Measurements from ENCODE around the gene FOLR2. TPM values are rescaled to one million over a fixed set of nuclear protein-coding genes. Genes with fewer than 3 reads are reported as not detected.

FOLR2 gene
- total and polyA plus RNA-seq, 2 experiments from 2014 or later, result not detected

DNA sequence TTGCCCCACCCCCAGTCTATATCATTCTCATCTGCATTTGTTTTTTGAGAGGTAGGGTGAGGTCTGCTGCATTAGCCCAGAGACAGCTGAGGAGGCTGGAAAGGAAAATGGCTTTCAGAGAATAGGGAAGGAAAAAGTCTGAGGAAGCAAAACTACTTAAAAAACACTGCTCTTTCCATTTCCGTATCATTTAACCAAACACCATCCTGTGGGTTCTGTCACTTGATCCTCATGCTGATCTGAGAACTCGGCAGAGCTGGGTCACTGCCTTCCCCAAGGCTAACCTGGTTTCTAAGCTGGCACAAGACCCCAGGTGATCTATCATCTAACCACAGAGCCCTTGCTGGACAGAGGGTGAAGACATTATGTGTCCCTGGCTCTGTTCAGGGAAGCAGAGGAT lies 1.2 kb downstream of the FOLR2 start:
- H3K27me3 Mint-ChIP-seq (ENCODE audit: insufficient read depth, low read depth, poor library complexity), result peaks cover 14% of the 10 kb centered on the region
- H3K9me3 Mint-ChIP-seq, result no peaks in the 10 kb centered on the region
- 0 out of 2 replicates have a peak, but pooled peaks cover 6% of the 10 kb centered on the region for H3K27me3 ChIP-seq (ENCODE audit: insufficient read depth)
- TF ChIP-seq CREB1 (CRISPR knock-in tag; IDR thresholded peaks at IDR 0.05; ENCODE audit: low read depth) (no peak), NANOG (IDR thresholded peaks at IDR 0.05; ENCODE audit: borderline replicate concordance) (no peak)
- no peaks in the 10 kb centered on the region; the same call in 2 of the 3 replicates for H3K36me3 Mint-ChIP-seq (ENCODE audit: low read depth)
- no peak overlapping the region for H3K27ac Mint-ChIP-seq
- no peak overlapping the region for H2AFZ ChIP-seq
- H3K79me2 ChIP-seq (replicated peaks; ENCODE audit: insufficient read depth), result no peaks in the 10 kb centered on the region
- no peaks in the 10 kb centered on the region for H3K9me2 ChIP-seq (ENCODE audit: insufficient read depth)
- peaks cover 11% of the 10 kb centered on the region; the same call in 1 of the 2 replicates for H3K4me1 ChIP-seq (ENCODE audit: insufficient read depth)
- H3K4me3 ChIP-seq, result no peak overlapping the region
- ATAC-seq (no peak), DNase-seq (ENCODE audit: low spot score) (no peak)
- no peaks in the 10 kb centered on the region for H3K36me3 ChIP-seq (ENCODE audit: insufficient read depth)
- H3K4me1 Mint-ChIP-seq, result peaks cover 8% of the 10 kb centered on the region
- no peak overlapping the region for H3K4me2 ChIP-seq
- no peaks in the 10 kb centered on the region for H4K20me1 ChIP-seq (replicated peaks; ENCODE audit: insufficient read depth)
- no peak overlapping the region for H3K4me3 Mint-ChIP-seq
- no peak overlapping the region for H3K27ac ChIP-seq (ENCODE audit: low read depth)
- H3F3A ChIP-seq (replicated peaks; ENCODE audit: low read depth), result peaks cover 2% of the 10 kb centered on the region; the same call in 1 of the 2 replicates

DNA sequence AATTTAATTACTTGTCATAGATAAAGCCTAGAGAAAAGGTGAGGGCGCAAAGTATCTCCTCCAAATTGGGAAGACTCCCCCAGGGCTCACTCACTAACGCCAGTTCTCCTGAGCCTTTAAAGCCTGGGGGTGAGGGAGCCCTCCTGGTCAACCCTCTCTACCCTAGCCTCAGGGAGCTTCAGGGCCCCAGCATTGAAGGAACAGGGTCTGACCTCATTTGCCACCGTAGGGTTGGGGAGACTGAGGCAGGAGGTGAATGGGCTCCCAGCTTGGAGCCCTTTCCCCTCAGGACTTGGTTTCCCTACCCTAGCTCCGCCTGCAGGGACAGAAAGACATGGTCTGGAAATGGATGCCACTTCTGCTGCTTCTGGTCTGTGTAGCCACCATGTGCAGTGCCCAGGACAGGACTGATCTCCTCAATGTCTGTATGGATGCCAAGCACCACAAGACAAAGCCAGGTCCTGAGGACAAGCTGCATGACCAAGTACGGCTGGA lies 1.7 kb downstream of the FOLR2 start:
- no peaks in the 10 kb centered on the region for H4K20me1 ChIP-seq (replicated peaks; ENCODE audit: insufficient read depth)
- H3K27me3 Mint-ChIP-seq (ENCODE audit: insufficient read depth, low read depth, poor library complexity), result peaks cover 14% of the 10 kb centered on the region
- TF ChIP-seq, protein P1, sequence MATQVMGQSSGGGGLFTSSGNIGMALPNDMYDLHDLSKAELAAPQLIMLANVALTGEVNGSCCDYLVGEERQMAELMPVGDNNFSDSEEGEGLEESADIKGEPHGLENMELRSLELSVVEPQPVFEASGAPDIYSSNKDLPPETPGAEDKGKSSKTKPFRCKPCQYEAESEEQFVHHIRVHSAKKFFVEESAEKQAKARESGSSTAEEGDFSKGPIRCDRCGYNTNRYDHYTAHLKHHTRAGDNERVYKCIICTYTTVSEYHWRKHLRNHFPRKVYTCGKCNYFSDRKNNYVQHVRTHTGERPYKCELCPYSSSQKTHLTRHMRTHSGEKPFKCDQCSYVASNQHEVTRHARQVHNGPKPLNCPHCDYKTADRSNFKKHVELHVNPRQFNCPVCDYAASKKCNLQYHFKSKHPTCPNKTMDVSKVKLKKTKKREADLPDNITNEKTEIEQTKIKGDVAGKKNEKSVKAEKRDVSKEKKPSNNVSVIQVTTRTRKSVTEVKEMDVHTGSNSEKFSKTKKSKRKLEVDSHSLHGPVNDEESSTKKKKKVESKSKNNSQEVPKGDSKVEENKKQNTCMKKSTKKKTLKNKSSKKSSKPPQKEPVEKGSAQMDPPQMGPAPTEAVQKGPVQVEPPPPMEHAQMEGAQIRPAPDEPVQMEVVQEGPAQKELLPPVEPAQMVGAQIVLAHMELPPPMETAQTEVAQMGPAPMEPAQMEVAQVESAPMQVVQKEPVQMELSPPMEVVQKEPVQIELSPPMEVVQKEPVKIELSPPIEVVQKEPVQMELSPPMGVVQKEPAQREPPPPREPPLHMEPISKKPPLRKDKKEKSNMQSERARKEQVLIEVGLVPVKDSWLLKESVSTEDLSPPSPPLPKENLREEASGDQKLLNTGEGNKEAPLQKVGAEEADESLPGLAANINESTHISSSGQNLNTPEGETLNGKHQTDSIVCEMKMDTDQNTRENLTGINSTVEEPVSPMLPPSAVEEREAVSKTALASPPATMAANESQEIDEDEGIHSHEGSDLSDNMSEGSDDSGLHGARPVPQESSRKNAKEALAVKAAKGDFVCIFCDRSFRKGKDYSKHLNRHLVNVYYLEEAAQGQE (IDR thresholded peaks at IDR 0.05; ENCODE audit: unreplicated experiment), result no peak
- TF ChIP-seq, protein P2, sequence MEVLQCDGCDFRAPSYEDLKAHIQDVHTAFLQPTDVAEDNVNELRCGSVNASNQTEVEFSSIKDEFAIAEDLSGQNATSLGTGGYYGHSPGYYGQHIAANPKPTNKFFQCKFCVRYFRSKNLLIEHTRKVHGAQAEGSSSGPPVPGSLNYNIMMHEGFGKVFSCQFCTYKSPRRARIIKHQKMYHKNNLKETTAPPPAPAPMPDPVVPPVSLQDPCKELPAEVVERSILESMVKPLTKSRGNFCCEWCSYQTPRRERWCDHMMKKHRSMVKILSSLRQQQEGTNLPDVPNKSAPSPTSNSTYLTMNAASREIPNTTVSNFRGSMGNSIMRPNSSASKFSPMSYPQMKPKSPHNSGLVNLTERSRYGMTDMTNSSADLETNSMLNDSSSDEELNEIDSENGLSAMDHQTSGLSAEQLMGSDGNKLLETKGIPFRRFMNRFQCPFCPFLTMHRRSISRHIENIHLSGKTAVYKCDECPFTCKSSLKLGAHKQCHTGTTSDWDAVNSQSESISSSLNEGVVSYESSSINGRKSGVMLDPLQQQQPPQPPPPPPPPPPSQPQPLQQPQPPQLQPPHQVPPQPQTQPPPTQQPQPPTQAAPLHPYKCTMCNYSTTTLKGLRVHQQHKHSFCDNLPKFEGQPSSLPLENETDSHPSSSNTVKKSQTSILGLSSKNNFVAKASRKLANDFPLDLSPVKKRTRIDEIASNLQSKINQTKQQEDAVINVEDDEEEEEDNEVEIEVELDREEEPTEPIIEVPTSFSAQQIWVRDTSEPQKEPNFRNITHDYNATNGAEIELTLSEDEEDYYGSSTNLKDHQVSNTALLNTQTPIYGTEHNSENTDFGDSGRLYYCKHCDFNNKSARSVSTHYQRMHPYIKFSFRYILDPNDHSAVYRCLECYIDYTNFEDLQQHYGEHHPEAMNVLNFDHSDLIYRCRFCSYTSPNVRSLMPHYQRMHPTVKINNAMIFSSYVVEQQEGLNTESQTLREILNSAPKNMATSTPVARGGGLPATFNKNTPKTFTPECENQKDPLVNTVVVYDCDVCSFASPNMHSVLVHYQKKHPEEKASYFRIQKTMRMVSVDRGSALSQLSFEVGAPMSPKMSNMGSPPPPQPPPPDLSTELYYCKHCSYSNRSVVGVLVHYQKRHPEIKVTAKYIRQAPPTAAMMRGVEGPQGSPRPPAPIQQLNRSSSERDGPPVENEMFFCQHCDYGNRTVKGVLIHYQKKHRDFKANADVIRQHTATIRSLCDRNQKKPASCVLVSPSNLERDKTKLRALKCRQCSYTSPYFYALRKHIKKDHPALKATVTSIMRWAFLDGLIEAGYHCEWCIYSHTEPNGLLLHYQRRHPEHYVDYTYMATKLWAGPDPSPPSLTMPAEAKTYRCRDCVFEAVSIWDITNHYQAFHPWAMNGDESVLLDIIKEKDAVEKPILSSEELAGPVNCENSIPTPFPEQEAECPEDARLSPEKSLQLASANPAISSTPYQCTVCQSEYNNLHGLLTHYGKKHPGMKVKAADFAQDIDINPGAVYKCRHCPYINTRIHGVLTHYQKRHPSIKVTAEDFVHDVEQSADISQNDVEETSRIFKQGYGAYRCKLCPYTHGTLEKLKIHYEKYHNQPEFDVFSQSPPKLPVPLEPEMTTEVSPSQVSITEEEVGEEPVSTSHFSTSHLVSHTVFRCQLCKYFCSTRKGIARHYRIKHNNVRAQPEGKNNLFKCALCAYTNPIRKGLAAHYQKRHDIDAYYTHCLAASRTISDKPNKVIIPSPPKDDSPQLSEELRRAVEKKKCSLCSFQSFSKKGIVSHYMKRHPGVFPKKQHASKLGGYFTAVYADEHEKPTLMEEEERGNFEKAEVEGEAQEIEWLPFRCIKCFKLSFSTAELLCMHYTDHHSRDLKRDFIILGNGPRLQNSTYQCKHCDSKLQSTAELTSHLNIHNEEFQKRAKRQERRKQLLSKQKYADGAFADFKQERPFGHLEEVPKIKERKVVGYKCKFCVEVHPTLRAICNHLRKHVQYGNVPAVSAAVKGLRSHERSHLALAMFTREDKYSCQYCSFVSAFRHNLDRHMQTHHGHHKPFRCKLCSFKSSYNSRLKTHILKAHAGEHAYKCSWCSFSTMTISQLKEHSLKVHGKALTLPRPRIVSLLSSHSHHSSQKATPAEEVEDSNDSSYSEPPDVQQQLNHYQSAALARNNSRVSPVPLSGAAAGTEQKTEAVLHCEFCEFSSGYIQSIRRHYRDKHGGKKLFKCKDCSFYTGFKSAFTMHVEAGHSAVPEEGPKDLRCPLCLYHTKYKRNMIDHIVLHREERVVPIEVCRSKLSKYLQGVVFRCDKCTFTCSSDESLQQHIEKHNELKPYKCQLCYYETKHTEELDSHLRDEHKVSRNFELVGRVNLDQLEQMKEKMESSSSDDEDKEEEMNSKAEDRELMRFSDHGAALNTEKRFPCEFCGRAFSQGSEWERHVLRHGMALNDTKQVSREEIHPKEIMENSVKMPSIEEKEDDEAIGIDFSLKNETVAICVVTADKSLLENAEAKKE (CRISPR knock-in tag; IDR thresholded peaks at IDR 0.05), result no peak
- TF ChIP-seq JUNB (IDR thresholded peaks at IDR 0.05; ENCODE audit: unreplicated experiment) (no peak), EZH2phosphoT487 (IDR thresholded peaks at IDR 0.05; ENCODE audit: unreplicated experiment) (no peak), ZNF331 (CRISPR knock-in tag; IDR thresholded peaks at IDR 0.05; ENCODE audit: low read depth) (no peak)
- TF ChIP-seq, protein P3, sequence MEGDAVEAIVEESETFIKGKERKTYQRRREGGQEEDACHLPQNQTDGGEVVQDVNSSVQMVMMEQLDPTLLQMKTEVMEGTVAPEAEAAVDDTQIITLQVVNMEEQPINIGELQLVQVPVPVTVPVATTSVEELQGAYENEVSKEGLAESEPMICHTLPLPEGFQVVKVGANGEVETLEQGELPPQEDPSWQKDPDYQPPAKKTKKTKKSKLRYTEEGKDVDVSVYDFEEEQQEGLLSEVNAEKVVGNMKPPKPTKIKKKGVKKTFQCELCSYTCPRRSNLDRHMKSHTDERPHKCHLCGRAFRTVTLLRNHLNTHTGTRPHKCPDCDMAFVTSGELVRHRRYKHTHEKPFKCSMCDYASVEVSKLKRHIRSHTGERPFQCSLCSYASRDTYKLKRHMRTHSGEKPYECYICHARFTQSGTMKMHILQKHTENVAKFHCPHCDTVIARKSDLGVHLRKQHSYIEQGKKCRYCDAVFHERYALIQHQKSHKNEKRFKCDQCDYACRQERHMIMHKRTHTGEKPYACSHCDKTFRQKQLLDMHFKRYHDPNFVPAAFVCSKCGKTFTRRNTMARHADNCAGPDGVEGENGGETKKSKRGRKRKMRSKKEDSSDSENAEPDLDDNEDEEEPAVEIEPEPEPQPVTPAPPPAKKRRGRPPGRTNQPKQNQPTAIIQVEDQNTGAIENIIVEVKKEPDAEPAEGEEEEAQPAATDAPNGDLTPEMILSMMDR (conservative IDR thresholded peaks at IDR 0.05; ENCODE audit: low read depth in 2 of 2), result no peak
- TF ChIP-seq, protein P4, sequence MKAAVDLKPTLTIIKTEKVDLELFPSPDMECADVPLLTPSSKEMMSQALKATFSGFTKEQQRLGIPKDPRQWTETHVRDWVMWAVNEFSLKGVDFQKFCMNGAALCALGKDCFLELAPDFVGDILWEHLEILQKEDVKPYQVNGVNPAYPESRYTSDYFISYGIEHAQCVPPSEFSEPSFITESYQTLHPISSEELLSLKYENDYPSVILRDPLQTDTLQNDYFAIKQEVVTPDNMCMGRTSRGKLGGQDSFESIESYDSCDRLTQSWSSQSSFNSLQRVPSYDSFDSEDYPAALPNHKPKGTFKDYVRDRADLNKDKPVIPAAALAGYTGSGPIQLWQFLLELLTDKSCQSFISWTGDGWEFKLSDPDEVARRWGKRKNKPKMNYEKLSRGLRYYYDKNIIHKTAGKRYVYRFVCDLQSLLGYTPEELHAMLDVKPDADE (IDR thresholded peaks at IDR 0.05), result no peak

More for the DNA sequence above, 1.7 kb downstream of the FOLR2 start:
- H3K4me1 Mint-ChIP-seq, result peaks cover 8% of the 10 kb centered on the region
- no peaks in the 10 kb centered on the region; the same call in 2 of the 3 replicates for H3K36me3 Mint-ChIP-seq (ENCODE audit: low read depth)
- Histone ChIP-seq H3K27ac (ENCODE audit: low read depth) (no peak overlapping the region), H3K4me2 (no peak overlapping the region), H3K4me1 (ENCODE audit: insufficient read depth) (peaks cover 13% of the 10 kb centered on the region; the same call in 1 of the 2 replicates), H2AFZ (no peak overlapping the region), H3K27me3 (ENCODE audit: insufficient read depth) (0 out of 2 replicates have a peak, but pooled peaks cover 6% of the 10 kb centered on the region), H3F3A (replicated peaks; ENCODE audit: low read depth) (peaks cover 2% of the 10 kb centered on the region; the same call in 1 of the 2 replicates), H3K36me3 (ENCODE audit: insufficient read depth) (no peaks in the 10 kb centered on the region), H3K9me2 (ENCODE audit: insufficient read depth) (no peaks in the 10 kb centered on the region), H3K79me2 (replicated peaks; ENCODE audit: insufficient read depth) (no peaks in the 10 kb centered on the region), H3K4me3 (no peak overlapping the region)
- no peaks in the 10 kb centered on the region for H3K9me3 Mint-ChIP-seq
- no peak overlapping the region for H3K27ac Mint-ChIP-seq
- no peak overlapping the region for H3K4me3 Mint-ChIP-seq
- DNase-seq (ENCODE audit: low spot score) (no peak), ATAC-seq (no peak)

All from GM23338 (cell line).